Upper lobe of left lung (tissue), 4 donors: ENCODE results near the gene ZACN.

Experiments
- EP300 ChIP-seq, 4 donors: sonication (generic); formaldehyde crosslinking; IDR thresholded peaks; one replicate each; pipeline ENCODE4 v1.5.1; 2017; ENCODE audit warnings: antibody characterized with exemption in 4 of 4, control low read depth in 2 of 4
- POLR2A ChIP-seq, 4 donors: fragments of 450-650 bp; IDR thresholded peaks; one replicate each; pipeline ENCODE4 v1.5.1; 2016 to 2017; ENCODE audit warnings: antibody characterized with exemption in 4 of 4, mild to moderate bottlenecking in 2 of 4
- TF ChIP-seq, protein P1 (sequence below), 6 experiments: fragments of 450-650 bp in 4 of 6; fragments of 200-600 bp in 2 of 6; sonication (generic) in 2 of 6; IDR thresholded peaks; one replicate each; pipeline ENCODE4 v1.5.1; 2016 to 2019; ENCODE audit warnings: antibody characterized with exemption in 6 of 6

DNA sequence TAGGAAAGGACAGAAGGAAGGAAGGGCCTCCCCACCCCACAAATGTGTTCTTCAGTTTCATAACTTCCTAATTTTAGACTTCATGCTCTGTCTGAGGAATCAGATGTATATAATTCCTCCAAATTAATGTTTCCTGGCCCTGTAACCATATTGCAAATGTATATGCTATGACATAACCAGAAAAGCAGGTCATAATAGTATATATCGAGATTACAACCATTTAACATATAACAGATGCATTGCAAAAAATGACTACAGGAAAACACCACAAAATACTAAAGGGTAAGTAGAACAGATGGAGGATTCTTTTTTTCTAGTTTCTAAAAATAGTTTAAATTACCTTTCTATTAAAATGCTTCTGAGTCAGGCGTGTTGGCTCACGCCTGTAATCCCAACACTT lies 27.7 kb downstream of the ZACN start:
- TF ChIP-seq, protein P1, sequence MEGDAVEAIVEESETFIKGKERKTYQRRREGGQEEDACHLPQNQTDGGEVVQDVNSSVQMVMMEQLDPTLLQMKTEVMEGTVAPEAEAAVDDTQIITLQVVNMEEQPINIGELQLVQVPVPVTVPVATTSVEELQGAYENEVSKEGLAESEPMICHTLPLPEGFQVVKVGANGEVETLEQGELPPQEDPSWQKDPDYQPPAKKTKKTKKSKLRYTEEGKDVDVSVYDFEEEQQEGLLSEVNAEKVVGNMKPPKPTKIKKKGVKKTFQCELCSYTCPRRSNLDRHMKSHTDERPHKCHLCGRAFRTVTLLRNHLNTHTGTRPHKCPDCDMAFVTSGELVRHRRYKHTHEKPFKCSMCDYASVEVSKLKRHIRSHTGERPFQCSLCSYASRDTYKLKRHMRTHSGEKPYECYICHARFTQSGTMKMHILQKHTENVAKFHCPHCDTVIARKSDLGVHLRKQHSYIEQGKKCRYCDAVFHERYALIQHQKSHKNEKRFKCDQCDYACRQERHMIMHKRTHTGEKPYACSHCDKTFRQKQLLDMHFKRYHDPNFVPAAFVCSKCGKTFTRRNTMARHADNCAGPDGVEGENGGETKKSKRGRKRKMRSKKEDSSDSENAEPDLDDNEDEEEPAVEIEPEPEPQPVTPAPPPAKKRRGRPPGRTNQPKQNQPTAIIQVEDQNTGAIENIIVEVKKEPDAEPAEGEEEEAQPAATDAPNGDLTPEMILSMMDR (IDR thresholded peaks at IDR 0.05) = no peak
- TF ChIP-seq POLR2A (IDR thresholded peaks at IDR 0.05) (no peak), EP300 (IDR thresholded peaks at IDR 0.05) (no peak)
